Keratinocyte (primary cell): ENCODE measurements around the gene NCAM2.

Source experiments
- CTCF ChIP-seq, 3 experiments: IDR thresholded peaks in 1 of 3; conservative IDR thresholded peaks in 1 of 3; optimal IDR thresholded peaks in 1 of 3; 2 replicates in 2 of 3; 3 replicates in 1 of 3; pipeline versions ENCODE3 to v1.5.1; 2011; ENCODE audit warnings: low read length in 3 of 3, mild to moderate bottlenecking in 3 of 3, moderate library complexity in 2 of 3, control low read depth in 1 of 3, inconsistent platforms in 1 of 3; ENCODE audit not compliant: insufficient read depth in 2 of 3; ENCODE audit errors: extremely low read depth in 1 of 3
- EZH2 ChIP-seq: IDR thresholded peaks from one replicate; pipeline ENCODE4 v1.6.1; 2012; ENCODE audit warnings: inconsistent platforms, mild to moderate bottlenecking, low read length, moderate library complexity

GRCh38 chr21:21002153-21002552, 3.9 kb downstream of the NCAM2 start:
- TF ChIP-seq CTCF (optimal IDR thresholded peaks at IDR 0.05 in 1 of 3, IDR thresholded peaks at IDR 0.05 in 1 of 3, conservative IDR thresholded peaks at IDR 0.05 in 1 of 3; ENCODE audit: extremely low read depth in 1 of 3, insufficient read depth in 2 of 3, low read length in 3 of 3) (no peak), EZH2 (no peak)
